ENCODE measurements around the gene OR10A5. TPM values are rescaled to one million over a fixed set of nuclear protein-coding genes. Genes with fewer than 3 reads are reported as not detected.

The OR10A5 gene
- total and polyA plus RNA-seq, 2 of the 13 experiments (the other 11 are each of a cell fraction or from before 2014, with no cell fraction given): not detected

DNA sequence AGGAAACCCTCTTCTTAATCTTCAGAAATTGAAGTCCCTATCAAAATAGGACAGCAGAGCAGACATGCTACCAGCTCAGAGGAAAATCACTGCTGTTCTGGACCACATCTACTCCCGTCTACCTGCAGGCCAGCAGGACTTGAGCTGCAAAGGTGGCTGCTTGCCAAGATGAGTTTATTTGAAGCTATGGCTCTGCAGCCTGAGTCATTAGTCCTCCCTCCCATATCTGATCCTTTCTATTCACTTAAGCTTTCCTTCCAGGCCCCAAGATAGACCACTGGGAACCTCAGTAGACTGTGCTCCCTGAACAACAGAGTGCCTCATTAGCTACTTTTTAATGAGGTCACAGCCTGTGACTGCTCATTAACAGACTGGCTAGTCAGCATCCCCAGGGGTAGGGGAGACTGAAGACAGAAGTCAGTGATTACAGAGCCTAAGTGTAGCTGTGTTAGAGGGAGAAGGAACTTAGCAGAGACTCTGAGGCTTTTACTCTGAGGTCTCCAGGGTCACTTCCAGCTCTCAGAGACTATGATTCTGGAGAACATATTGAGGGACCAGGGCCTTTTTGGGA lies 10.6 kb downstream of the OR10A5 start (continued):
- TF ChIP-seq POLR2G (IDR thresholded peaks at IDR 0.05; ENCODE audit: low read depth, low read length) (no peak), TEAD3 (CRISPR knock-in tag; optimal IDR thresholded peaks at IDR 0.05; ENCODE audit: borderline replicate concordance) (no peak)
- TF ChIP-seq, protein P1, sequence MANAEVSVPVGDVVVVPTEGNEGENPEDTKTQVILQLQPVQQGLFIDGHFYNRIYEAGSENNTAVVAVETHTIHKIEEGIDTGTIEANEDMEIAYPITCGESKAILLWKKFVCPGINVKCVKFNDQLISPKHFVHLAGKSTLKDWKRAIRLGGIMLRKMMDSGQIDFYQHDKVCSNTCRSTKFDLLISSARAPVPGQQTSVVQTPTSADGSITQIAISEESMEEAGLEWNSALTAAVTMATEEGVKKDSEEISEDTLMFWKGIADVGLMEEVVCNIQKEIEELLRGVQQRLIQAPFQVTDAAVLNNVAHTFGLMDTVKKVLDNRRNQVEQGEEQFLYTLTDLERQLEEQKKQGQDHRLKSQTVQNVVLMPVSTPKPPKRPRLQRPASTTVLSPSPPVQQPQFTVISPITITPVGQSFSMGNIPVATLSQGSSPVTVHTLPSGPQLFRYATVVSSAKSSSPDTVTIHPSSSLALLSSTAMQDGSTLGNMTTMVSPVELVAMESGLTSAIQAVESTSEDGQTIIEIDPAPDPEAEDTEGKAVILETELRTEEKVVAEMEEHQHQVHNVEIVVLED (CRISPR knock-in tag; IDR thresholded peaks at IDR 0.05; ENCODE audit: borderline replicate concordance): no peak
- TF ChIP-seq, protein P2, sequence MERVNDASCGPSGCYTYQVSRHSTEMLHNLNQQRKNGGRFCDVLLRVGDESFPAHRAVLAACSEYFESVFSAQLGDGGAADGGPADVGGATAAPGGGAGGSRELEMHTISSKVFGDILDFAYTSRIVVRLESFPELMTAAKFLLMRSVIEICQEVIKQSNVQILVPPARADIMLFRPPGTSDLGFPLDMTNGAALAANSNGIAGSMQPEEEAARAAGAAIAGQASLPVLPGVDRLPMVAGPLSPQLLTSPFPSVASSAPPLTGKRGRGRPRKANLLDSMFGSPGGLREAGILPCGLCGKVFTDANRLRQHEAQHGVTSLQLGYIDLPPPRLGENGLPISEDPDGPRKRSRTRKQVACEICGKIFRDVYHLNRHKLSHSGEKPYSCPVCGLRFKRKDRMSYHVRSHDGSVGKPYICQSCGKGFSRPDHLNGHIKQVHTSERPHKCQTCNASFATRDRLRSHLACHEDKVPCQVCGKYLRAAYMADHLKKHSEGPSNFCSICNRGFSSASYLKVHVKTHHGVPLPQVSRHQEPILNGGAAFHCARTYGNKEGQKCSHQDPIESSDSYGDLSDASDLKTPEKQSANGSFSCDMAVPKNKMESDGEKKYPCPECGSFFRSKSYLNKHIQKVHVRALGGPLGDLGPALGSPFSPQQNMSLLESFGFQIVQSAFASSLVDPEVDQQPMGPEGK (CRISPR knock-in tag; IDR thresholded peaks at IDR 0.05): no peak

DNA sequence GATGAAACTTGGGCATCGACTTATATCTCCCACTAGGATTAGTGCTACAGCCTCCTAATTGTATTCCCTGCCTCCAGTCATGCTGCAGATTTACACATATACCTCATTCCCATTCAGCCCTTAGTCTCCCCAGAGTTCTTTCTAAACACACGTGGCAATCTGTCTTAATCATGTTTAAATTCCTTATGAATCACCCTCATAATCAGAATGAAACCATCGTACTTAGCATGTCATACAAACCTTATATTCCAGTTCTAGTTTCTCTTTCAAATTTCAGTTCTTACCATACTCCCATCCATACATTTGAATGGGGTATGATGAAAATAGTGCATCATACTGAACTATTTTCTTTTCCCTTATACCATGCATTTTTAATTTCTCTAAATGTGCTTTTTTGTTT lies 11.4 kb downstream of the OR10A5 start:
- ATAC-seq (no peak), DNase-seq (ENCODE audit: low spot score) (no peak), FAIRE-seq (no peak)
- Histone ChIP-seq H3K4me3 (replicated peaks in 1 of 3; ENCODE audit: insufficient read depth in 1 of 3, low read depth in 2 of 3, low read length in 3 of 3) (no peak overlapping the region), H3K79me2 (ENCODE audit: insufficient read depth, low read length) (no peaks in the 10 kb centered on the region), H3K9me3 (ENCODE audit: low read length) (0 out of 2 replicates have a peak, but pooled peaks cover 3% of the 10 kb centered on the region), H3K27ac (ENCODE audit: extremely low read length, insufficient read depth, low read length) (no peak overlapping the region), H3K27me3 (ENCODE audit: control insufficient read depth in 1 of 2, insufficient read depth in 2 of 2, low read length in 2 of 2) (peaks cover 0 to under 1% of the 10 kb centered on the region in 2 experiments; a peak in 1 of 5 replicates), H3K4me1 (ENCODE audit: insufficient read depth, low read length) (no peaks in the 10 kb centered on the region), H3K9ac (ENCODE audit: insufficient read depth, low read depth, low read length) (no peak overlapping the region), H4K20me1 (ENCODE audit: insufficient read depth, low read length) (no peaks in the 10 kb centered on the region), H3K4me2 (ENCODE audit: low read depth, low read length) (no peak overlapping the region), H3K36me3 (replicated peaks in 1 of 2; ENCODE audit: control insufficient read depth in 1 of 2, insufficient read depth in 2 of 2, low read length in 2 of 2) (no peaks in the 10 kb centered on the region), H2AFZ (ENCODE audit: low read length) (no peak overlapping the region)
- BruUV-seq (replicated peaks): no TSS peak
- intact Hi-C loops (cut with micrococcal nuclease; ENCODE audit: unreplicated experiment) (no loop called here), in situ Hi-C loops (cut with HindIII; ENCODE audit: extremely low pct_ligation_motif_present, low pct_unique_long_range_greater_than_20kb) (no loop called here)
- POLR2A ChIA-PET: no interaction called here
- CTCF ChIA-PET (ENCODE audit: low intra/inter-chr PET ratio, low total read pairs): no interaction called here
- TF ChIP-seq JDP2 (CRISPR knock-in tag; IDR thresholded peaks at IDR 0.05; ENCODE audit: borderline replicate concordance): no peak
- TF ChIP-seq, protein P3, sequence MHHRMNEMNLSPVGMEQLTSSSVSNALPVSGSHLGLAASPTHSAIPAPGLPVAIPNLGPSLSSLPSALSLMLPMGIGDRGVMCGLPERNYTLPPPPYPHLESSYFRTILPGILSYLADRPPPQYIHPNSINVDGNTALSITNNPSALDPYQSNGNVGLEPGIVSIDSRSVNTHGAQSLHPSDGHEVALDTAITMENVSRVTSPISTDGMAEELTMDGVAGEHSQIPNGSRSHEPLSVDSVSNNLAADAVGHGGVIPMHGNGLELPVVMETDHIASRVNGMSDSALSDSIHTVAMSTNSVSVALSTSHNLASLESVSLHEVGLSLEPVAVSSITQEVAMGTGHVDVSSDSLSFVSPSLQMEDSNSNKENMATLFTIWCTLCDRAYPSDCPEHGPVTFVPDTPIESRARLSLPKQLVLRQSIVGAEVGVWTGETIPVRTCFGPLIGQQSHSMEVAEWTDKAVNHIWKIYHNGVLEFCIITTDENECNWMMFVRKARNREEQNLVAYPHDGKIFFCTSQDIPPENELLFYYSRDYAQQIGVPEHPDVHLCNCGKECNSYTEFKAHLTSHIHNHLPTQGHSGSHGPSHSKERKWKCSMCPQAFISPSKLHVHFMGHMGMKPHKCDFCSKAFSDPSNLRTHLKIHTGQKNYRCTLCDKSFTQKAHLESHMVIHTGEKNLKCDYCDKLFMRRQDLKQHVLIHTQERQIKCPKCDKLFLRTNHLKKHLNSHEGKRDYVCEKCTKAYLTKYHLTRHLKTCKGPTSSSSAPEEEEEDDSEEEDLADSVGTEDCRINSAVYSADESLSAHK (CRISPR knock-in tag; IDR thresholded peaks at IDR 0.05; ENCODE audit: borderline replicate concordance): no peak
- WGBS (ENCODE audit: low lambda C conversion rate): 0% methylated on average over 3 of the region's 3 CpGs

All from HepG2 (cell line).